HG02870 (cell line): Measurements from ENCODE around the gene ACSF2.
"Not testable (repeated sequence)": the region's sequence is repeated elsewhere in the genome, so short reads cannot be mapped to it uniquely, and the experiment has no call there.

ENCODE experiments used
- ATAC-seq: cut with Tn5 transposase; IDR thresholded peaks from one replicate; pipeline ENCODE4 v1.9.1; 2021; ENCODE audit warnings: mild to moderate bottlenecking, moderate library complexity; ENCODE audit not compliant: unreplicated experiment

The ACSF2 gene

DNA sequence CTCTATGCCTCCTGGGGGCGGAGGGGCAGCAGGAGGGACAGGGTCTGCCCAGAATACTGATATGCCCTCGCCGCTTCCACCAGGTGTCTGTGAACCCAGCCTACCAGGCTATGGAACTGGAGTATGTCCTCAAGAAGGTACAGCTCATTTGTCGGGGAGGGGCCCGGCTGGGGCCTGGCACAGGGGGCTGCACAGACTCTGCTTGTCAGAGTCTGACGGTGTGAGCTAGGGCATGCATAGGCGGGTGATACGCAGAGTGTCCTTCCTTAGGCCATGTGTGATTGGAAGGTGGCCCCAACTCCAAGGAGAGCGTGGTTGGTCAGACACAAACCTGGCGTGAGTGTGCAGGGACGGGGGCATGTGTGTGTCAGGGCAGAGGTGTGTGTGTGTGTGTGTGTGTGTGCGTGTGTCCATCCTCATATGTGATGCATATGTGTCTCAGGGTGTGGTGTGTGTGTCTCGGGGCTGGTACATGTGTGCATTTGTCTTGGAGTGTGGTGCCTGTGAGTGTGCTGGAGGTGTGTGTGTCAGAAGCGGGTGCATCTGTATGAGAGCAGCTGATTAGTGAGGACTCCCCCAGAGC, 35.6 kb downstream of the ACSF2 start:
- ATAC-seq, result no peak

DNA sequence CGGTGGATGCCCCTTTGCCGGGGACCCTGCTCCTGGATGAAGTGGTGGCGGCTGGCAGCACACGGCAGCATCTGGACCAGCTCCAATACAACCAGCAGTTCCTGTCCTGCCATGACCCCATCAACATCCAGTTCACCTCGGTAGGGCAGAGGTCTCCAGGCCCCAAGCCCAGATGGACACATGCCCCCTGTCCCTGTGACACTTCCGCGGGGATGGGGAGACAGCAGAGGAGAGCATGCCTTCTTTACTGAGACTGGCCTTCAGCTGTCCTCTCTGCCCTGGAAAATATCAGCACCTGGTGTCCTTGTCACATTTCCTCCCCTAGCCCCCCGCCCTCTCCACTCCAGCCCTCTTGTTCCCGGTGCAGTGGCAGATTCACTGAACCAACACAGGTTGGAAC, 36.4 kb downstream of the ACSF2 start:
- ATAC-seq, result no peak

DNA sequence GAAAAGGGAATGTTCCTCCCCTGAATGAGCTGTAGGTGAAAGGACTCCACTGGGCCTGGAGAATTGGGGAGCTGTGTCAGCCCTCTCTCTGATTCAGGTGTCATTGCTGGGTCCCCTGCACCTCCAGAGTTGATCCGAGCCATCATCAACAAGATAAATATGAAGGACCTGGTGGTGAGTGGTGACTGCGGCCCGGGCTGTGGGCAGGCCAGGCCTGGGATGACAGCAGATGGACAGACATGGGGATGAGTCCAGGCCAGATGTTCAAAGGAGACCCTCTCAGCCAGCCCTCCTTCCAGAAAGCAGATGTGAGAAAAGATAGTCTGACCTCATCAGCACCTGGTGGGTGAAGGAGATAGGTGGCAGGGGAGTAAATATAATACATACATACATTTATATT, 38.1 kb downstream of the ACSF2 start:
- ATAC-seq, result no peak

DNA sequence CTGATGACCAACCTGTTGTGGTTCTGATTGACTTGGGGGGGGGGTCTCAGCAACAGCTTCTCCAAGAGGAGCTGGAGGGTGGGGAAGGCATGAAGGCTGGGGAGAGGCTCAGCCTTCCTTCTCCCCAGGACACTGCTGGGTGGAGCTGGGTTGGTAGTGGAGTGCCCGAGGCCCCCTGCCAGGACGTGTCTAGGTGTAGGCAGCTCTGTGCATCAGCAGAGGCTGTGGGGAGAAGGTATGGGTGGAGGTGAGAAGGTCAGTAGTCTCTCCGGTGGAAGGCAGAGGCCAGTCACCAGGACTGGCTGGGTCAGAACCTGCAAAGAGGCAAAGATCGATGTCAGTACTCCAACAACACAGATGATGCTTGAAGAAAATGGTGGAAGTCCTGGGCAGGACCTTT, 38.7 kb downstream of the ACSF2 start:
- no peak for ATAC-seq

DNA sequence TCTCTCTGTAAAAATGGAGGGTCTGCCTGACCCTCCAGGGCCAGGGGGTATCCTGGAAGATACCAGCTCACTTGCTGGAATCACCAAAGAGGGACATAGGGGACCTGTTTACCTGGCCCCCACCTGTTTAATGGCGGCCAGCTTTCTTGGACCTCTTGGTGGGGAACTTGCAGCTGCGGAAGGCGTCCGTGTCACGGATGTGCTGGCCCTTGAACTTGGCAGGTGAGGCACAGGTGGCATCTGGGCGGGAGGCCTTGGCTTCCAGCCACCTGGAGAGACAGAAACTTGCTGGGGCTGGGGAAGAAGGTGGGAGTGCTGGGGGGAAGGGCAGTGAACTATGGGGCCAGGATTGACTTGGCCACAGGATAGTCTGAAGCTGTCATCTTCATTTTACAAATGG, 39.2 kb downstream of the ACSF2 start:
- ATAC-seq, result no peak

- no peak for ATAC-seq
Measured at GRCh38 chr17:50465635-50466034, 39.6 kb downstream of the ACSF2 start.

DNA sequence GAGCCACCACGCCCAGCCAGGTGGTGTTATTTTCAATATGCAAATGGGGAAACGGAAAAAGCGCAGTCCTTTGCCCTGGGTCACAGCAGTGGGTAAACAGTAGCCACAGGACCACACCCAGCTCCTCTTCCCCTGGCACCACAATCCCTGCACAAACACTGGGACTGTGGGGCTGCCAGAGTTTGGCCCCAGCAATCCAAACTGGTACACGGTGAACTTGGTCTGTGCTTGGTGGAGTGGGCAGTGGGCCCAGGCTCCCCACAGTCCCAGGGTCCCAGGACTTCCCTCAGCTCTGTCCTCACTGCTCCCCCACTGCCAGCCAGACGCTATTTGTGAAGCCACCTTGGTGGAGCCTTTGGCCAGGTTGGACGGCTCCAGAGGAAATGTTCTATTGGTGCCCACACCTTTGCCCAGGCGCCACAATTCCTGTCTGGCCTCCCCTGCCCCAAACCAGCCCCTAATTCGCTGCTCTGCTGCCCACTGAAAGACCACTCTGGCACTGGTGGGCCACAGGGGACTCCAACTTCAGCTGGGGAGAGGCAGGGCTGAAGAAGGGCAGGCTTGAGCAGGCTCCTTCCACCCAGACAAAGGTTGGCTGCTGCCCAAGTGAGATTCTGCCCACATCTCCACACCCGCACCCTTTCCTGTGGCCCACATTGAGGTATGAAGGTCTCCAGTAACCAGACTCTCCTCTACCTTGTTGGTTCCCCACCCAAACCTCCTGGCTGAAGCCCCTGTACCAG, 40.5 kb downstream of the ACSF2 start:
- no peak for ATAC-seq

- ATAC-seq, result no peak
Measured at GRCh38 chr17:50467114-50467854, 41.3 kb downstream of the ACSF2 start.

- no peak for ATAC-seq
Measured at GRCh38 chr17:50467855-50468303, 41.9 kb downstream of the ACSF2 start.

GRCh38 chr17:50468304-50469207, 42.5 kb downstream of the ACSF2 start, which contains the start of gene CHAD:
CHAD (minus strand) TSS chr17:50468880; CDS start chr17:50468813, 67 bp downstream.
- ATAC-seq, result no peak

DNA sequence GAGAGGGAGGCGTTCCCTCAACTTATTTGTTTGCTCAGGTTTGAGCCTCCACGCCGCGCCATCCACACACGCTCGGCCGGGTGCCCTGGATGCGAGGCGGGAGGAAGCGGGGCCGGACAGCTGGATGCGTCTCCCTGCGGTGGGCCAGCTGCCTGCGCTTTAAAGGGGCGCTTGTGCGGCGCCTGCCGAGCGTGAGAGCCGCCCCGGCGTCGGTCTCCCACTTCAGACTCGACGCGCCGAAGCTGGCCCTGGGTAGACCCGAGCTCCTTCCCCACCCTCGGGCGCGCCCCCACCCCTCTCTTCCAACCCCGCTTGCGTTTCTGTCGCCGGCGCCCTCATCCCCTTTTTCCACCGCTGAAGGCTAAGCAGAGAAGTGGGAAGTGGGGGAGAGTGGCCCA, 43.2 kb downstream of the ACSF2 start:
- ATAC-seq, result no peak

DNA sequence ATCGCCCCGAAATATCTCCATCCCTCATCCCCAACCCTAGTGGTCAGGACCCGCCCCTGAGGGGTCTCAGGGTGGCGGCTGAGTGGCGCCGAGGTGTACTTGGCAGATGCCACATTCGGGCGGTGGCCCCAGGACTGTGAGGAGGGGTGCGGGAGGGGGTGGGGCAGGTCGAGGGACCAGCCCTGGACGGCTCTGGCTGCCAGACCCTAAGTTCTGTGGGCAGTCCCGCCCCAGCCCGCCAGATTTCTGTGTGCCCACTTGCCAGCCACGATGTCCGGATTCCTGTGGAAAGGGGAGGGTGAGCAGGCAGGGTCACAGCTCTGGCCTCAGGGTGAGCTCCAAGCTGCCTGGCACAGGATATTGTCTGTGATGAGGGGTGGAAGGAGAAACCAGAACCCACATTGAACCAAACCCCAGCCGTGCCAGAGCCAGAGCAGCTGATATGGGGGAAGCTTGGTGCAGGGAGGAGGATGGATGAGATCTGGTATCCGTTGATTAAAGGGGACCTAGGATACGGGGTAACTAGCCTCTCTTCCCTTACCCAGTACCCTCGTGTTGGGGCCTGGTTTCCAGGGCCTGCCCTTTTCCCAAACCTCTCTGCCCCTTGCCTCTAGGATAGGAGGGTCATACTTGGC, 43.8 kb downstream of the ACSF2 start:
- no peak for ATAC-seq

DNA sequence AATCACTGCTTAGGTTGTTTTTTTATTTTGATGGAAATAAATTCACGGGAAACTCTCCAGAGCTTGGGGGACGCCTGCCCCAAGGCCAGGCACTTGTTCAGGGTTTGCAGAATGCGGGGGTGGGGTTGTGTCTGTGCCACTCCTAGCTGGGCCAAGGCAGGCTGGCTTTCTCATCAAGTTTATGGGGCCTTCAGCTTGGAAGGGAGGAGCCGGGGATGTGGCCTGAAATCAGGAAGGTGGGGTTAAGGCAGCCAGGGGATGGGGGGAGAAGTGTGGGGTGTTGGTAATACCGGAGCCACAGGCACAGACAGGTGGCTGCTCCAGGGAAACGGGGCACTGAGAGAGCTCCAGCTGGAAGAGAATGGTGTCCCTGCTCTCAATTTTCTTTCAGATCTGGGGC, 44.4 kb downstream of the ACSF2 start:
- ATAC-seq, result no peak

DNA sequence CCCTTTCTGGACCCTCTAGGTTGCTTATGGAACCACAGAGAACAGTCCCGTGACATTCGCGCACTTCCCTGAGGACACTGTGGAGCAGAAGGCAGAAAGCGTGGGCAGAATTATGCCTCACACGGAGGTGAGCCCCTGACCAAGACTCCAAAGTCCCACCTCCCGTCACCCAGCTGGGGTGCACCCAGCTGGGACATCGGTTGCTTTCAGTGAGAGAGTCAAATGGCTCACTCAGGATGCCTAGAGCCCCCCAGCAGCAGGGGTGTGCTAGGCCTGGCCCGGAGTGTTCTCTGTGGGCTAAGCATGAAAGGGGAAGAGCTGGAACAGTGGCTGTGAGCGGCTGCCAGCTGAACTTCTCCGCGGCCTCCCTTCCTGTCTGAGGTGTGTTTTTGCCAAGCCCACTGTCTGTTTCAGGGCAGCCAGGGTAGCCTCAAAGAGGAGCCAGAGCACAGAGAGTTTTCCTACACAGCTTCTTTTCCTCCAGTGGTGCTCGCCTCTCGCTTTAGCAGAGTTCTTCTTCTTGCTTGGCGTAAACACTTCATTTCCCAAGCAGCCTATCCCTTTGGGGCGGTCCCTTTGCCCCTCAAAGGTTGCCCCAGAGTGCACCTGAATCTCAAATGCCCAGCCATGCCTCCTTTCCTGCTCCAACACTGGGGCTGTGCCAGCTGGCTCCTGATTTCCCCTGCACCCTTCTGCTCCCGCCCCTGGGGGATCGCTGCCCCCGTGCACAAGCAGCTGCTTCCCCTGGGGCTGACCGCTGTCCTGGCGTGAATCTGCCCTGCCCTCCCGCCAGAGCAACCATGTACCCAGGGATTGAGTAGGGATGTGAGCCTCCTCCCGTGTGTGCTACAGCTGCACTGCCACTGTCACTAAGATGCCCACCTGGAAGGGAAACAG, 45.2 kb downstream of the ACSF2 start:
- no peak for ATAC-seq

- ATAC-seq, result no peak
Measured at GRCh38 chr17:50472286-50472685, 46.3 kb downstream of the ACSF2 start.

GRCh38 chr17:50472761-50473161, 46.7 kb downstream of the ACSF2 start:
- not testable (repeated sequence) for ATAC-seq

DNA sequence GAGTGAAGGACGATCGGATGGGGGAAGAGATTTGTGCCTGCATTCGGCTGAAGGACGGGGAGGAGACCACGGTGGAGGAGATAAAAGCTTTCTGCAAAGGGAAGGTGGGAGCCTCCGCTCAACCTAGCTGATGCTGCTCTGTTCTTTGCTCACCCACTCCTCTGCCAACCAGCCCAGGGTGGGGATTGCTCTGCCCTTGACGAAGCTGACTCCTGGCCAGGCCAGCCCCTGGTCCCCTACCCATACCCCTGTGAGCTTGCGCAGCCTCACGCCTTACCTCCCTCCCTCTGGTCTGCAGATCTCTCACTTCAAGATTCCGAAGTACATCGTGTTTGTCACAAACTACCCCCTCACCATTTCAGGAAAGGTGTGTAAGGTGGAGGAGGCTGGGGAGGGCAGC, 47.9 kb downstream of the ACSF2 start:
- ATAC-seq, result no peak

- no peak for ATAC-seq
Measured at GRCh38 chr17:50474523-50474922, 48.5 kb downstream of the ACSF2 start.

DNA sequence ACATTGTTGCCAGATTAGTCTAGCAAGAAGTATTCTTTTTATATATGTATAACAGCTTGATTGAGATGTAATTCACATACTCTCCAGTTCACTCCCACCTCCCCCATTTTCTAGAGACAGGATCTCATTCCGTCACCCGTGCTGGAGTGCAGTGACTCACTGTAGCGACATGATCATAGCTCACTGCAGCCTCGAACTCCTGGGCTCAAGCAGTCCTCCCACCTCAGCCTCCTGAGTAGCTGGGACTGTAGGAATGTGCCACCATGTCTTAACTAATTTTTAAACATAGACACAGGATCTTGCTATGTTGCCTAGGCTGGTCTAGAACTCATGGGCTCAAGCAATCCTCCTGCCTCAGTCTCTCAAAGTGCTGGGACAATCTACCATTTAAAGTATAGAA, 49.3 kb downstream of the ACSF2 start:
- no peak for ATAC-seq
